ENCODE data around the gene TIA1.
A peak's percentile ranks its signal among the peaks of the same experiment; 100 is the strongest.
"Not testable (repeated sequence)": the region's sequence is repeated elsewhere in the genome, so short reads cannot be mapped to it uniquely, and the experiment has no call there.

The TIA1 gene

DNA sequence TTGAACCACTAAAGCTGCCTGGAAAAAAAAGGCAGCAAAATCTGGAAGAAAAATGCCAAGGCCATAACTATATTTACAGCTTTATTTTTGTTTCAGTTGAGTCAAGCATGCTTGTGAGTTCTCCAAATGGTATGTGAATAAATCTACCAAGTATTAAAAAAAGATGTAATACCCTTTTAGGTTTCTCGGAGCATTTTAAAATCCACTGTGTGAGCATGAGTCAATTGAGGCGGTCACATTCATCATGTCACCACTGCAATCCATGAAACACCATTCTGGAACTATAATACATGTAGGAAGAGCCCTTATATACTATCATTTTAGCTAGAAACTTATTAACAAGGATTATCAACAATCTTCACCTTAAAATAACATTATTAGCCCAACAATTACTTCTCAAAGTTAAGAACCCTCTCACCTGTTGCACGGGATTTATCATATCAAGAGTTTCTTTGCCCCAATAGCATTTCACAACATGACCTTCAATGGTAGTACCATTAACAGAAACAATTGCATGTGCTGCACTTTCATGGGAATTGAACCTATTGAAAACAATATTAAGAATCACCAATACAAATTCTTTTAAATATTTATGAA lies 33.4 kb downstream of the TIA1 start:
- DNase-seq (ENCODE audit: low spot score): no peak

DNA sequence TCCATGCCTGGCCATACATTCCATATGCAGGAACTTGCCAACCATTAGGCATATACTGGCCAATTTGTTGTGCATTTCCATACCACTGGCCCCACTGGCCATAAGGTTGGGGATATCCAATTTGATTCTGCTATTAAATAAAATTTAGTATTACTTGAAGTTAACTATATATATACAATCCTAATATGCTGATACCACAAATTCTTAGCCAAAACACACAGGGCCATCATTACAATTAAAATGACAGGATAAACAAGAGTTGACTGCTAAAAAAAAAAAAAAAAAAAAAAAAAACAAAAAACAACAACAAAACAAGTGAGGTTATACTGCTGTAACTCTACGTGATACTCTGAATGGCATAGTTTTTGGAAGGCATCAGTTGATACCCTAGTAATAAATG lies 34.1 kb downstream of the TIA1 start:
- DNase-seq (ENCODE audit: low spot score): no peak

DNA sequence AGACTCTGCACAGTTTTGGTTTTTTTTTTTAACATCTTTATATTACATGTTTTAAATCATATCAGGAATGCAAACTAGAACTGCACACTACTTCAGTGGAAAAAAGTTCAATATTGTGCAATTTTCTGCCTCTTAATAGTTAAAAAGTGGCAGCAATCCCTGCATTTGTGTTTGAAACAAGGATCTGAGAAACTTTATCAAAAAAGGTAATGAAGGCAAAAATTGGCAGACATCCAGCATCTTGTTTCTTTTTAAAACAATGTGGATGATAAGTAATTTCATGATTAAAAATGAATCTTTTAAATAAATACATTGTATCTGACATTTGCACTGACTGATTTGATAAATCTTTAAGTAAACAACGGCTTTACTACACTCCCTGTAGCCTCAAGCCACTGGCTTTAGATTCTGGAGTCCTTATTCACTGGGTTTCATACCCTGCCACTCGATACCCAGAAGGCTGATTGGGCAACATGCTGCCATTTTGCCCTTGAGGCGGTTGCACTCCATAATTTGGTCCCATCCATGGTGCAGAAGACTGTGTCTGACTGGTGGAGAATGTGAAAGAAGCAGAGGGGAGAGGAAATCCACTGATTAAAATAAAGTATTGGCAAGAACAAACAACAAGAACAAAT lies 36.0 kb downstream of the TIA1 start:
- DNase-seq (ENCODE audit: low spot score): no peak

- no peak for DNase-seq (ENCODE audit: low spot score)
Observed at GRCh38 chr2:70211595-70211994, 36.8 kb downstream of the TIA1 start.

DNA sequence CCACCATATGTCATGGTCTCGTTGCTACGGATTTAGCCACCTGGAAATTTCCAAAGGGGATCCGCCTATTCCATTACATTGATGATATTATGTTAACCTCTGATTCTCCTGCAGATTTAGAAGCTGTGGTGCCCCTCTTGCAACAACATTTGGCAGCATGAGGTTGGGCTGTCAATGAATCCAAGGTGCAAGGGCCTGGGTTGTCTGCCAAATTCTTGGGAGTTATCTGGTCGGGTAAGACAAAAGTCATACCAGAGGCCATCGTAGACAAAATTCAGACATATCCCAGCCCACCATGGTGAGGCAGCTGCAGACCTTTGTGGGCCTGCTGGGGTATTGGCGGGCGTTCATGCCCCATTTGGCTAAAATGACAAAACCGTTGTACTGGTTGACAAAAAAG lies 44.0 kb downstream of the TIA1 start:
- no peak for DNase-seq (ENCODE audit: low spot score)

DNA sequence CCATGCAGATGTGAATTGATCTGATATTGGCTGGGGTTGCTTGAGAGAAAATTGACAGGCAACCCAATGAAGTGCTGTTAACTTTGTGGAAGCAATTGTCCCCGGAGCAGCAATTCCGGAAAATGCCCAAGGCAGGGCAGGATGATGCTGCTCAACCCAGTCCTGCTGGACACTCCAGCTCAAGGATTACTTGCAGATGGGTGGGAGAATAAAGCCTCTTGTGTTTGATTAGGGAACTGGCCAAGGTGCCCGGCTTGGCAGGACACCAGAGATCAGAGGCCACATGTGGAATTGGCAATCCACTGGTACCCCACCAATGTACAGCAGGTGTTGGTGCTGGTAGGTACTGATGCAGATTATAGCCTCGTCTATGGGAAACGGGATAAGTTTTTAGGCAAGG lies 45.3 kb downstream of the TIA1 start:
- no peak for DNase-seq (ENCODE audit: low spot score)

DNA sequence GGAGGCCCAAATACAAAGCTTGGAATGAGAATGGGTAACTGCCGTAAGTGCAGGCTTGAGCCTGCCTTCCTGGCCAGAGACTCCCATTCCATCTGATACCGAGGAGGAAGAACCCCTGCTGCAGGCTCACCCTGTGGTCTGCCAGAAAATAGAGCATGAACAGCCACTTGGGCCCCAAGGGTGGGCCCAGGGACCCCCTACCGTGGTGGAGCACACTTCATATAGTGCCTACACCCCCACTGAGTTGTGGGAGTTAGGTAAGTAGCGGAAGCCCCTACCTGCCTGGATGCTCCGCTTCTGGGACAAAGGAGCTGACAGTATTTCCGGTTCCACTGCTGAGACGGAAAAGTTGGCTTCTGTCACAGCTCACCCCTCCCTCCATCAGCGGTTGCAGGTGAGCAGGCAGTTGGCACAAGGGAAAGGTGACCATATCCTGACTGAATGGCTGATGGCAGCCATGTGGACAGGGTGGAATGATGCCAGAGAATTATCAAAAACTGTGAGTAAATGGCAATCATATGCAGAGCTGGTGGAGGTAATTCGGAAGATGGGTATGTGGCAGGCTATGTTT lies 46.1 kb downstream of the TIA1 start:
- DNase-seq (ENCODE audit: low spot score): no peak

DNA sequence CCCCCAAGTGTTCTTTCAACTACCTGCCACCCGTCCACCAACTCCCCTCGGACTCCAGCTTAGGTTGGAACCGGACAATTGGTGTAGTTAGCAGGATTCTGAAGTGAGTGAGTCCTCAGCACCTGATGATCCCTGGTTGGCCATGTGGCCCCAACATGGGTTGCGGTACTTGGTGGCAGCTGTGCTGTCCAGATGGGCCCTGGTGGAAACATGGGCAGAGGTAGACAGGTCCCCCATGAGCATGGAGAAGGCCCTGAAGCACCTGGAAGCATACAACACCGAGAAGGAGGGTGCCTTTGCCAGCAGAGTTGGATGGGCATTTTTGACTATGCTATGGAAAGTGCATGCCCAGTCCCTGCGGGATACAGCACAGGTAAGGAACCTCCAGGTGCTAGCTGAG lies 46.6 kb downstream of the TIA1 start:
- no peak for DNase-seq (ENCODE audit: low spot score)

- no peak for DNase-seq (ENCODE audit: low spot score)
Observed at GRCh38 chr2:70201225-70201768, 47.1 kb downstream of the TIA1 start.

- DNase-seq (ENCODE audit: low spot score): no peak
Observed at GRCh38 chr2:70199320-70199864, 49.0 kb downstream of the TIA1 start.

GRCh38 chr2:70192516-70192915 lies 55.9 kb downstream of the TIA1 start:
- no peak for DNase-seq (ENCODE audit: low spot score)

DNA sequence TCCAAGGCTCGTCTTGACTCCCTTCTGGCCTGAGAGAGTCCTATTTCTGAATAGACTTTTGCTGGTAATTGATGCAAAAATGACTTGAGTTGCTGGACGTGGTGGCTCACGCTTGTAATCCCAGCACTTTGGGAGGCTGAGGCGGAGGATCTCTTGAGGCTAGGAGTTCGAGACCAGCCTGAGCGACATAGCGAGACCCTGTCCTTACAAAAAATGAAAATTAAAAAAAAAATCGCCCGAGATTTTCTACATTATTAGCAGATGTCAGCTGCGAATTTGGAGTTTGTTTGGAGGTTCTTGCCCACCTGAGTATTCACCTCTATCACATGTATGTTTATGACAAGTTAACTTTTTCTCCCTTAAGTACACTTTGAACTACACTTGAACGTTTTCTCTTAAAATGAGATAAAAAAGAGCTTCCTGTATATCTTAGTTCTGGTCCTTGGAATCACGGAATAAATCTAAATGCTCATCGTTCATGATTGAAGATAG lies 57.1 kb downstream of the TIA1 start:
- no peak for DNase-seq (ENCODE audit: low spot score)

DNA sequence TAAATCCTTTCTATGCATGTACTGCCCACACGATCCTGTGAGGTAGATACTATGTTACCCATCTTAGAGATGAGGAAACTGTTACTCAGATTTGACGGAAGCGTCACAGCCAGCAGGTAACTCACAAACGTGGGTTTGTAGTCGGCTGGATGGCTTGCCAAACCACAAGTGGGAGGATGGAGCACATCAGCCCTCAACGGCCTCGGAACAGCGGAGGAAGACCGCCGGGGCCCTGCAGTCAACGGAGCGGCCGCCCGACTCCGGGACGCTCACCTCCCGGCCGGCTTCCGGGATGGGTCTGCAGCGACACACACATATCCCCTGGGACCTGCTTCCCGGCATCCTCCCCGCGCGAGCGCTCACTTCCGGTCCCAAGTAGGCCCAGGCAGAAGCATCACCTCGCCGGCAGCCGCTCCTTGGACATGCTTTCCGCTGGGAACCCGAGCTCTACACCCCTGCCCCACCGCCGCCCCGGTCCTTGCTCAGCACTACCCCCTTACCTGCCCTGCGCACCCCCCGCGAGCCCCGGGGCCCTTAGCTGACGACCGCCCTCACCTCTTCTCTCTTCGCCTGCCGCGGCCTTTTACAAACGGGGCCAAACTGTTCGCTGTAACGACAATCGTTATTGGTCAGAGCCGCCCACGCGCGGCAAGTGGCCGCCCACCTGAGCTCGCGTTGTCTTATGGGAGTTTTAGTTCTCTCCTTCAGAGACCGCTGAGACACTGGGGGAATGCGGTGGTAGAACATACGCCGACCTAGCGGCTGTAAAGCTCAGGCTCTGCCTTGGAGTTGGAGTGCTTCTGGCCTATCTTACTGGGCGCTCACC lies 57.8 kb downstream of the TIA1 start, which contains the start of gene C2orf42:
Gene C2orf42, minus strand, starts transcription at position 602 of the 826 bp plus-strand sequence. CDS start 9,034 bp downstream, outside the sequence.
- DNase-seq (ENCODE audit: low spot score): peak; percentile 98

DNA sequence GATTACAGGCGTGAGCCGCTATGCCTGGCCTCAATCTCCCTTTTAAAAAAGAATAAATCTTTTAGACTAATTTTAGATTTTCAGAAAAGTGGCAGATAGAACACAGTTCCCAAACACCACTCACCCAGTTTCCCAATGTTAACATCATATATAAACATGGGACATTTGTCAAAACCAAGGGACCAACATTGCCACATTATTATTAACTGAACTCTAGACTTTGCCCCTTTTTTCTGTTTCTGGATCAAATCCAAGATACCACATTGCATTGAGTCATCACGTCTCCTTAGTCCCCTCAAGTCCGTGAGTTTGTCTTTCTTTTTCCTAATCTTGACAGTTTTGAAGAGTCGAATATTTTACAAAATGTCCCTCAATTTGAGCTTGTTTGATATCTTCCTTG lies 60.0 kb downstream of the TIA1 start:
- no peak for DNase-seq (ENCODE audit: low spot score)

- DNase-seq (ENCODE audit: low spot score): not testable (repeated sequence)
Observed at GRCh38 chr2:70187170-70187569, 61.3 kb downstream of the TIA1 start.

DNA sequence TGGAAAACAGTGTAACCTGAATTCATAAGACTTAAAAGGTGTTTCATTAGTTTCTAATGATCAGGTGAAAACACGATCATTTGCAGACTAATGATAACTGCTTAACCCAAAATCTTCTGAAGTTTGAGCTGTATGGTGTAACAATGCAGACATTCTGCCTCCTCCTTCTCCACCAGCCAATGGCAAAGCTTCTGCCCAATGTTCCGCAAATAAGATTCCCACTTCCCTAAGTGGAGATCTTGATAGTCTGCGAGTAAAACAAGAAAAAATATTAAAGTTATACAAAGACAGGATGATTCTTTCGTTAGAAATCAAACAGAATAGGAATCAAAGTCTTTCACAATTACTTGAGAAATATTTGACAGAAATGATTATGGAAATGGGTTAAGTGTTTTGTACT lies 65.7 kb downstream of the TIA1 start:
- no peak for DNase-seq (ENCODE audit: low spot score)

GRCh38 chr2:70181363-70181956 lies 67.0 kb downstream of the TIA1 start:
- no peak for DNase-seq (ENCODE audit: low spot score)

- DNase-seq (ENCODE audit: low spot score): no peak
Observed at GRCh38 chr2:70173520-70173919, 74.9 kb downstream of the TIA1 start.

- DNase-seq (ENCODE audit: low spot score): not testable (repeated sequence)
Observed at GRCh38 chr2:70169654-70170245, 78.7 kb downstream of the TIA1 start.

GRCh38 chr2:70161069-70161534 lies 87.3 kb downstream of the TIA1 start:
- DNase-seq (ENCODE audit: low spot score): peak; percentile 31

- DNase-seq (ENCODE audit: low spot score): no peak
Observed at GRCh38 chr2:70160545-70160944, 87.9 kb downstream of the TIA1 start.
